GM12878 (cell line): Measurements from ENCODE around the gene PINK1. TPM values are rescaled to one million over a fixed set of nuclear protein-coding genes. Genes with fewer than 3 reads are reported as not detected.
"Not testable (repeated sequence)": the region's sequence is repeated elsewhere in the genome, so short reads cannot be mapped to it uniquely, and the experiment has no call there.

Experiments
- ATAC-seq: fragments of 200-7000 bp; cut with Tn5 transposase; 3 replicates; pipeline ENCODE4 v1.9.1; 2020; ENCODE audit warnings: mild to moderate bottlenecking, moderate library complexity
- BruUV-seq: library from RNA; stranded (reverse); fragments of 400-500 nt; replicated peaks from 2 replicates; lab custom pipeline; 2021; lab: Mats Ljungman, UMichigan
- CTCF ChIA-PET: fragments of 300-600 bp; sonication (Branson Sonifier 250); formaldehyde crosslinking; extraction: SDS; loops from one replicate; lab custom pipeline; 2021; ENCODE audit warnings: inconsistent platforms; lab: Yijun Ruan, JAX
- POLR2A ChIA-PET: fragments of 350-600 bp; formaldehyde crosslinking; extraction: SDS; loops from one replicate; lab custom pipeline; 2021; ENCODE audit warnings: inconsistent platforms; lab: Charles Lee
- RAD21 ChIA-PET: fragments of 300-600 bp; sonication (Branson Sonifier 250); formaldehyde crosslinking; loops from one replicate; lab custom pipeline; 2023; ENCODE audit warnings: antibody characterized with exemption; ENCODE audit not compliant: unreplicated experiment; lab: Charles Lee
- SMC1A ChIA-PET: fragments of 300-600 bp; sonication (Branson Sonifier 250); formaldehyde crosslinking; loops from one replicate; lab custom pipeline; 2023; ENCODE audit not compliant: unreplicated experiment, uncharacterized antibody; lab: Charles Lee
- DNase-seq: peaks from one replicate; pipeline ENCODE4 v3.0.0-alpha.2; 2011; ENCODE audit warnings: low read depth, low spot score
- FAIRE-seq: peaks from 3 replicates; lab custom pipeline; 2011; peaks lifted over from hg19 to GRCh38; lab: Jason Lieb, UNC
- H2AFZ ChIP-seq: 2 replicates; pipeline ENCODE4 v1.6.0; 2011; ENCODE audit warnings: low read depth, low read length, control low read depth; ENCODE audit not compliant: control insufficient read depth
- H3K27ac ChIP-seq: 2 replicates; pipeline ENCODE4 v1.5.1; 2011; ENCODE audit warnings: control low read depth; ENCODE audit not compliant: control insufficient read depth, insufficient read depth
- H3K27me3 ChIP-seq, 2 experiments: replicated peaks in 1 of 2; 2 replicates each; pipeline versions ENCODE4 v1.6.0 to v1.6.1; 2011; ENCODE audit warnings: low read length in 1 of 2; ENCODE audit not compliant: control insufficient read depth in 2 of 2, insufficient read depth in 2 of 2
- H3K36me3 ChIP-seq, 2 experiments: 2 replicates each; pipeline ENCODE4 v1.5.1; 2011; ENCODE audit warnings: low read length in 1 of 2; ENCODE audit not compliant: control insufficient read depth in 2 of 2, insufficient read depth in 2 of 2
- H3K4me1 ChIP-seq: 2 replicates; pipeline ENCODE4 v1.6.1; 2011; ENCODE audit warnings: mild to moderate bottlenecking, low read length, moderate library complexity, mixed read lengths; ENCODE audit not compliant: control insufficient read depth, insufficient read depth
- H3K4me2 ChIP-seq: 2 replicates; pipeline ENCODE4 v1.6.0; 2011; ENCODE audit warnings: control low read depth; ENCODE audit not compliant: control insufficient read depth, insufficient read depth
- H3K4me3 ChIP-seq: fragments of 200-600 bp; sonication (generic); 2 replicates; pipeline ENCODE4 v1.5.1; 2016
- H3K79me2 ChIP-seq: 2 replicates; pipeline ENCODE4 v1.6.0; 2011; ENCODE audit warnings: low read length; ENCODE audit not compliant: control insufficient read depth, insufficient read depth
- H3K9ac ChIP-seq: 2 replicates; pipeline ENCODE4 v1.8.0; 2011; ENCODE audit warnings: low read length, control low read depth, mixed read lengths; ENCODE audit not compliant: control insufficient read depth, insufficient read depth
- H3K9me3 ChIP-seq: replicated peaks from 3 replicates; pipeline ENCODE4 v1.5.1; 2011; ENCODE audit warnings: mild to moderate bottlenecking, low read length; ENCODE audit not compliant: control insufficient read depth, insufficient read depth
- H4K20me1 ChIP-seq: 2 replicates; pipeline ENCODE4 v1.6.0; 2011; ENCODE audit not compliant: control insufficient read depth, insufficient read depth
- ESRRA ChIP-seq: IDR thresholded peaks from 2 replicates; pipeline ENCODE4 v1.6.1; 2012; ENCODE audit warnings: mild to moderate bottlenecking, low read length, improper control_type of control experiment
- WGBS: methylation state at CpG from one replicate; pipeline ENCODE4 v1.1.6; 2016; ENCODE audit warnings: low lambda C conversion rate; ENCODE audit not compliant: insufficient replicate concordance, insufficient coverage; ENCODE audit errors: missing lambda C conversion rate; 5-methylcytosine and 5-hydroxymethylcytosine counted together
- in situ Hi-C: fragments of 300-500 bp; cut with MboI; formaldehyde crosslinking; loops from 9 replicates; pipeline ENCODE4 v1.14.3; 2018; ENCODE audit warnings: mixed read lengths
- intact Hi-C: fragments of 100-400 bp; cut with micrococcal nuclease; formaldehyde crosslinking; loops from one replicate; pipeline ENCODE4 v1.14.2; 2022; ENCODE audit not compliant: unreplicated experiment
- polyA plus RNA-seq, 11 experiments: library from polyadenylated mRNA; depleted of rRNA in 4 of 11; unstranded in 6 of 11; stranded (reverse) in 5 of 11; fragments of >200 nt; fragmentation: Nextera tagmentation in 4 of 11; fragmentation: Illumina TruSeq in 1 of 11; extraction: Ambion mirVana in 4 of 11; extraction: Trizol in 1 of 11; gene quantifications; 1 replicate in 1 of 11; 2 replicates in 10 of 11; pipeline versions ENCODE4 v1.2.1 to v1.2.3, GENCODE V29; 2011 to 2016; ENCODE audit warnings: inconsistent platforms in 2 of 11, missing spikeins in 2 of 11, low read depth in 1 of 11
- total RNA-seq, 4 experiments: library from RNA; depleted of rRNA in 3 of 4; stranded (reverse); fragments of >200 nt in 3 of 4; fragmentation: Illumina TruSeq in 1 of 4; extraction: Trizol in 1 of 4; gene quantifications; 2 replicates each; pipeline versions ENCODE4 v1.2.1 to v1.2.3, GENCODE V29; 2013 to 2021
- TF ChIP-seq, protein P1 (sequence below): fragments of 450-650 bp; IDR thresholded peaks from 2 replicates; pipeline ENCODE4 v1.6.1; 2017; ENCODE audit warnings: mild to moderate bottlenecking, moderate library complexity

The PINK1 gene
- total and polyA plus RNA-seq, 10 of the 15 experiments (the other 5 are each of a cell fraction or from before 2014, with no cell fraction given) = 0.42 to 4.4 (median 1.9) TPM; not detected in 1

DNA sequence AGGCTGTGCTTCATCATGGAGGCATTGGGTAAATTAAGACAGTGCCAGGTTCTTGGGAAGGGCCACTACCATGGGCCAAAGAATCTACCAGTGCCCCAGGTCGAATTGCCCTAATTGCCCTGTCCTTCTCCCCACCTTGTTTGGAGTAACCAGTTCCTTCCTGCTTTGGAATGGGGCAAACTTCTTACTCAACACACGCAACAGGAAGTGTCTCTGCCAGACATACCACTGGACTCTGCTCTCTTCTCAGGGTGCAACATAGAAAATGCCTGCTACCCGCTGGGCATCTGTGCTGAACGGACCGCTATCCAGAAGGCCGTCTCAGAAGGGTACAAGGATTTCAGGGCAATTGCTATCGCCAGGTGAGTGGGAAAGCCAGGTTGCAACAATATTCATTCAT is 28.6 kb upstream of the PINK1 start (continued):
- TF ChIP-seq, protein P1, sequence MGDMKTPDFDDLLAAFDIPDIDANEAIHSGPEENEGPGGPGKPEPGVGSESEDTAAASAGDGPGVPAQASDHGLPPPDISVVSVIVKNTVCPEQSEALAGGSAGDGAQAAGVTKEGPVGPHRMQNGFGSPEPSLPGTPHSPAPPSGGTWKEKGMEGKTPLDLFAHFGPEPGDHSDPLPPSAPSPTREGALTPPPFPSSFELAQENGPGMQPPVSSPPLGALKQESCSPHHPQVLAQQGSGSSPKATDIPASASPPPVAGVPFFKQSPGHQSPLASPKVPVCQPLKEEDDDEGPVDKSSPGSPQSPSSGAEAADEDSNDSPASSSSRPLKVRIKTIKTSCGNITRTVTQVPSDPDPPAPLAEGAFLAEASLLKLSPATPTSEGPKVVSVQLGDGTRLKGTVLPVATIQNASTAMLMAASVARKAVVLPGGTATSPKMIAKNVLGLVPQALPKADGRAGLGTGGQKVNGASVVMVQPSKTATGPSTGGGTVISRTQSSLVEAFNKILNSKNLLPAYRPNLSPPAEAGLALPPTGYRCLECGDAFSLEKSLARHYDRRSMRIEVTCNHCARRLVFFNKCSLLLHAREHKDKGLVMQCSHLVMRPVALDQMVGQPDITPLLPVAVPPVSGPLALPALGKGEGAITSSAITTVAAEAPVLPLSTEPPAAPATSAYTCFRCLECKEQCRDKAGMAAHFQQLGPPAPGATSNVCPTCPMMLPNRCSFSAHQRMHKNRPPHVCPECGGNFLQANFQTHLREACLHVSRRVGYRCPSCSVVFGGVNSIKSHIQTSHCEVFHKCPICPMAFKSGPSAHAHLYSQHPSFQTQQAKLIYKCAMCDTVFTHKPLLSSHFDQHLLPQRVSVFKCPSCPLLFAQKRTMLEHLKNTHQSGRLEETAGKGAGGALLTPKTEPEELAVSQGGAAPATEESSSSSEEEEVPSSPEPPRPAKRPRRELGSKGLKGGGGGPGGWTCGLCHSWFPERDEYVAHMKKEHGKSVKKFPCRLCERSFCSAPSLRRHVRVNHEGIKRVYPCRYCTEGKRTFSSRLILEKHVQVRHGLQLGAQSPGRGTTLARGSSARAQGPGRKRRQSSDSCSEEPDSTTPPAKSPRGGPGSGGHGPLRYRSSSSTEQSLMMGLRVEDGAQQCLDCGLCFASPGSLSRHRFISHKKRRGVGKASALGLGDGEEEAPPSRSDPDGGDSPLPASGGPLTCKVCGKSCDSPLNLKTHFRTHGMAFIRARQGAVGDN = no peak
- no peak for TF ChIP-seq ESRRA

DNA sequence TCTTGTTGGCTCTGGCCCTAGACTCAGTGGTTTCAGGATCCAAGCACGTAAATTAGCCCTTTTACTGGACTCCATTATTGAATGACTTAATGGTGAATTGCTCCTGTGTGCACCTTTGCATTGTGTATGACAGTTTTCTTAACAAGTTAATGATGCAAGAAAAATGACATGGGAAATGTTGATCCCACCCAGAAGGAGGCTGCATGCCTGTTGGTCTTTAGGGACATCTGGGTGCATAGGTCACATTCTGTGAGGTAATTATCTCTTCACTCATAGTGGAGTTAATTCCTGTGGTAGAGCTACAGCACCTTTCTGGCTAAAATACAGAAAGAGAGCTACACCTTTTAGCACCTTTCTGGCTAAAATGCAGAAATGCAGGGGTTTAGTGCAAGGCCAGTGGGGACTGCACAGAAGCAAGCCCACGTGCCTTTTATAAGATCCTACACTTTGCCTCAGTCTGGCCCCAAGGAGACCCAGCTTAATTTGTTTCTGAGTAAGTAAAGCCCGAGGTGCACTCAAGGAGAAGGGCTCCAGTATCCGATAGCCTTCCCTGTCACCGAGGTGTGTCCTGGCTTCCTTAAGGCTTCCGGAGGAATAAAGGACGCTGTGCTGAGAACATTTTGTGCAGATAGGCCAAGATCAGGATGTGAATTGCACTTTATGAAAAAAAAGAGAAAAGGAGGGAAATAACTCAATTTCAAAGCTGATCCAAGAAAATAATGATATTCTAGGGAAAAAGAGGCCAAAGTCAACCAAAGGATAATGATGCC is 26.3 kb upstream of the PINK1 start:
- in situ Hi-C loops, ATAC-seq, H3K4me3 ChIP-seq, H3K9ac ChIP-seq, H3K4me2 ChIP-seq, H4K20me1 ChIP-seq, H3K79me2 ChIP-seq, DNase-seq, H3K4me1 ChIP-seq, CTCF ChIA-PET, H3K36me3 ChIP-seq, intact Hi-C loops, H3K9me3 ChIP-seq, RAD21 ChIA-PET, SMC1A ChIA-PET, H3K27me3 ChIP-seq, H2AFZ ChIP-seq, BruUV-seq, FAIRE-seq, H3K27ac ChIP-seq: not testable (repeated sequence)
- POLR2A ChIA-PET = interaction anchor here (0.5 kb wide), 1 partner anchor 338 kb away, joined by 3 read pairs; no protein-coding TSS in a partner anchor
- 52% methylated on average over 6 of the region's 7 CpGs for WGBS
